HL-60/S4 (cell line): Measurements from ENCODE around the gene C10orf90.

ENCODE experiments used
- in situ Hi-C: fragments of 300-500 bp; cut with MboI; formaldehyde crosslinking; loops from 2 replicates; pipeline ENCODE4 v1.14.3; 2022; ENCODE audit warnings: low sequenced_read_pairs

The C10orf90 gene

DNA sequence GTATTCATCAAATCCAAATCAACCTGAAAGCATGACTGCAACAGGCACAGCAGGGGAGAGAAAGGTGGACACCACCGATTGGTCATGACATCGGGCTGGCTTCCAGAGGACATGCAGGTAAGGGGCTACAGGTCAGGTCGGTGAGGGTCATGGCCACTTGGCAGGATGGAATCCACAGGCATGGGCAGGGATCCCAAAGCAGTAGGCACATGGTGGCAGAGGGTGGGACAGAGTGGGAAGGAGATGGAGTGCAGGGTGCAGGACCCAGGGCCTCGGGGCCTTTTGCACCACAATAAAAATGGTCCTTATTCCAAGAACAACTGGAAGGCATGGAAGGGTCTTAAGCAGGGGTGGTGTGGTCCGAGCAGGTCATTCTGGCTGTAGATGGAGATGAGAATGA, 33.0 kb downstream of the C10orf90 start:
- in situ Hi-C loops = no loop called here

- in situ Hi-C loops = no loop called here
Measured at GRCh38 chr10:126634911-126635310, 35.6 kb downstream of the C10orf90 start.

DNA sequence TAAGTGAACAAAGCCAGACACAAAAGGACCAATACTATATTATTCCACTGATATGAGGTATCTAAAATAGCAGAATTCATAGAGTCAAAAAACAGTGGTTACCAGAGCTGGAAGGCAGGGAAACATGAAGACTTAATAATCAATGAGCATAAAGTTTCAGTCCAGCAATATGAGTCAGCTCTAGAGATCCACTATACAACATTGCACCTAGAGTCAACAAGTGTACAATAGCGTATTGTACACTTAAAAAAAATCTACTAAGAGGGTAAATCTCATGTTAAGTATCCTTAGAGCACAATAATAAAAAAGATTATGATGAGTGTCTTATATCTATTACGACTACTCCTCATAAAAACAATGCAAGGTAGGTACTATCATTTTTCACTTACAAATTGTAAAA, 36.1 kb downstream of the C10orf90 start:
- in situ Hi-C loops = no loop called here

GRCh38 chr10:126632705-126633104, 37.8 kb downstream of the C10orf90 start:
- in situ Hi-C loops = no loop called here

GRCh38 chr10:126629925-126630624, 40.4 kb downstream of the C10orf90 start:
- in situ Hi-C loops = no loop called here

DNA sequence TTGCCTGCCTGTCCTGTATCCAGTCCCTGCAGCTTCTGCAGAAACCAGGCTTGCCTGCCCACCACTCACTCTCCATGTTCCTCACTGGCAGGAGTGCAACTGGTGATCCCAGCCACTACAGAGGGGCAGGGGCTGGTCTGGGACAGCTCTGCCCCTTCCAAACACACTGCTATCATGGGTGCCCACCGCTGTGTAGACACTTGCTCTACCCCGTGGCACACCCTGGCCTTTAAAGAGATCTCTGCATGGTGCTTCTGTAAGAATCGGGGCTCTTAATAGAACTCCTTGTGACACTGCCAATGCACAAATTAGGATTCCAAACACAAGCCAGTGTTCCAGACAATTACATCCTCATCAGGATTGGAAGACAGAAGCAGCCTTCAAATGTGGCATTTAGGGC, 41.7 kb downstream of the C10orf90 start:
- in situ Hi-C loops = no loop called here

DNA sequence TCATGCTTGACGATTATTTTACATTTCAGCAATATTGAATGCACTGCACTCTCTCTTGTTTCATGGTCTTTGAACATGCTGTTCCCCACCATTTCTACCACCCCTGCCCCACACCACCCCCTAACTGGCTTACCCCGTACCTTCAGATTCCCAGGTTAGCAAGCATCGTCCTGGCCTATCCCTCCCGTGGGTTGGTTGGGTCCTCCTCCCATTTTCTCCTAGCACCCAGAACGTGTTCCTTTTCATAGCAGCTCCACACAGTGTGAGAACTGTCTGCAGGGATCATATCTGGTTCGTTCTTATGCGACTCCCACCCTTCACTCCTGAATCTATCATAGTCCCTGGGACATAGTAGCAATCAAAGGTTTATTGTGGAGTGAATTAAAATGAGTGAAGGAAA, 48.6 kb downstream of the C10orf90 start:
- in situ Hi-C loops = no loop called here

DNA sequence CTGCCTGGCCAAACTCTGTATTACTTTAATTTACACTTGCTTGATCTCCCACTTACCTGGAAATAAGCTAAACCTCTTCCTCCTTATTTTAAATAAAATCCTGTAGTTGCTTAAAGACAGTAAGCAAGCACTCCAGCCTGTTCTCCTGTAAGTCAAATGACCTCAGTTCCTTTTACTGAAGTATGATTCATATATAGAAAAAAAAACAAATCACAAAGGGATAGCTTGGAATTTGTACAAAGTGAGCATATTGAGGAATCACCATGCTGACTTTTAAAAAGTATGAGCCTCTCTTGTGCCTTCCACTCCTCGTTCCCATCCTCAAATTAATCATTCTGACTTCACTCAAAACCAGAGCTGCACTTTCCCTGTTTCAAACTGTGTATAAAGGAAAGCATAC, 52.0 kb downstream of the C10orf90 start:
- in situ Hi-C loops = no loop called here

DNA sequence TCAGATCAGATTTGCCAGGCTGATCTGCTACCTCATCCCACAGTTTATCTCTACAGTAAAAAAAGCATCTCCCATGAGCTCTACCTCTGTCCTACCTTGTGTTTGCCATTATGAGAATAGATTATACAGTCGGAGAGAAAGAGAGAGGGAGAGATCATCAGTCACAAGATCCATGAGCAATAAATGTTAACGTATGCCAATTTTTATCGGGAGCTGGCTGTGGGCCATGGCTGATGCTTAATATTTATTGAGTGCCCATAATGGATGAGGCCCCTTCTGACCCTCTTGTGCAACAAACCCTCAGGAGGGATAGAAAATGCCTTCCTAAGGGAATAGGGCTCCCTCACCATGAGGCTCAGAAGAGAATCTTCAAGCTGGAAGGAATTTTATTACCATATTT, 52.8 kb downstream of the C10orf90 start:
- in situ Hi-C loops = no loop called here

DNA sequence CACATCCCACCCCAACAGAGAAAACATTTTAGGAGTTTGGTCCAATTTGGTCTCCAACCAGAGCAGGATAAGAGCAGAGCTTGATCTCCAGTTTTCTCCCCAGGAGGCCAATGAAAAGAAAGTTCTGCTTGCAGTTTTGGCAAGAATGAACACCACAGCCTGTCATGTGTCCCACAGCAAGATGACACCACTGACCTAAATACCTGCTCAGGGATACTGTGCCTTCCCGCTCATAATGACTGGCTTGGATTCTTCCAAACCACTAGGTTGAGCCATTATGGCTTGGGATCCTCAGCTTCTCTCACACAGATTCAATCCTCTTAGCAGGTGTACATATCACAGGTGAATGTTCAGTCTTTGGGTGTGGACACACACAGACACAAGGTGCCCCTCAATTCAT, 53.3 kb downstream of the C10orf90 start:
- in situ Hi-C loops = no loop called here

DNA sequence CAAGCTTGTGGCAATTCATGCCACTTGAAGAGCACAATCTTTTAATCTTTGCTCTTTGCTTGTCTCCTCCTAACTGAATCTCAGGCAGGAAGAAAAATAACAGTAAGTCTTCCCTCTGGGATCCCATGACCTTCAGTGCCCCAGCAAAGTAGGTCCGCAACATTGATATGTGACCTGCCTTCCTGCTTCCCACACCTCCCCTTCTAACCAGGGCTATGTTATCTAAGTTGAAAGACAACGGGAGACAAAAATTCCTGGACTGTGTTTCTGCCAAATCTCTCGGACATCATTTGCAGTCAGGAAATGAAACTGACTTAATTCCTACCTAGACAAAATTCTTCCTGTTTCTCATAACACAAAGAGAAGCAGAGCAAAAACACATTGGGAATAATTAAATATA, 53.8 kb downstream of the C10orf90 start:
- in situ Hi-C loops = no loop called here

- in situ Hi-C loops = no loop called here
Measured at GRCh38 chr10:126611303-126611702, 59.2 kb downstream of the C10orf90 start.

DNA sequence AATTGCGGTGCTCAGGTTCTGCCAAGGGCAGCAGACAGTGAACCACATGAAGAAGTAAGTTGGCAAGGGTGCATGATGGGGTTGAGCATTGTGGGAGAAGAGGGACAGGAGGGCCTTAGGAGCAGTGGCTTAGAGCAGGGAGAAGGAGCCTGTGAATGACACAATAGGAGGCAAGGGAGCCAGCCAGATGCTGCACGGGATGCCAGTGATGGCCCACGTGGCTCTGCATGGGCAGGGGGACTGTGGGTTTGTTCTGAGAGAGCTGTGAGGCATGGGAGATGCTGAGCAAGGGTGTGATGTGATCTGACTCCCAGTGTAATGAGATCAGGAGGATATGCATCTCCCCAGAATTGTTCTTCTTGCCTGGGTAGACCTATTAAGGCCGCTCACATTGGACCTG, 60.9 kb downstream of the C10orf90 start:
- in situ Hi-C loops = no loop called here

DNA sequence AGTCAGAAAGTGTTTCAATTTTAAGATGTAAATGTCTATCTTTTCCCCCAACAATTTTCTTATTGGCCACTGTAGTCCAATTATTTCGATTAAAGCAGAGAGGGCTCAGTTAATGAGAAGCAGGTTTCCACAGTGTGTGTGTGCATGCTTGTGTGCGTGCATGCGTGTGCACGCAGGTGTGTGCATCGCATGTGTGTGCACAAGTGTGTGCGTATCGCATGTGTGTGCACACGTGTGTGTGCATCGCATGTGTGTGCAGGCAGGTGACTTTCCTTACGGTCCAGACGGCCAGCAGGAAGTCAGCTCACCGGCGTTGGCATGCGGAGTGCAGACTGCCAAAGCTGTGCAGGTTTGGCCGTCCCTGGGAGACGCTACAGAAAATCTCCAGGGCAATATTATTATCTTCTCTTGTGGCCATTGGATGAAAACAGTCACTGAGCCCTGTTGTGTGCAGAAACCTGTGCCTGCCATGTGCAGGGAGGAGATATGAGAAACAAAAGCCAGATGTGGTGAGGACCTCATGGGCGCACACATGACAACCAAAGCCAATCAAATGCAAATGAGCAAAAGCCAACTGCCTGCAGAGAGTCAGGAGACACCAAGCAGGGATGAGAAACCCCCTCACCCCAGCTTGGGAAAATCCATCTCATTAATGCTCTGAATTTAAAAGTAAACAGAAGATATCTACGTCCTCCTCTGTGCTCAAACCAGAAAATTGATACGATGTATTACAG, 70.4 kb downstream of the C10orf90 start:
- in situ Hi-C loops = no loop called here

GRCh38 chr10:126598009-126598408, 72.5 kb downstream of the C10orf90 start:
- in situ Hi-C loops = no loop called here

DNA sequence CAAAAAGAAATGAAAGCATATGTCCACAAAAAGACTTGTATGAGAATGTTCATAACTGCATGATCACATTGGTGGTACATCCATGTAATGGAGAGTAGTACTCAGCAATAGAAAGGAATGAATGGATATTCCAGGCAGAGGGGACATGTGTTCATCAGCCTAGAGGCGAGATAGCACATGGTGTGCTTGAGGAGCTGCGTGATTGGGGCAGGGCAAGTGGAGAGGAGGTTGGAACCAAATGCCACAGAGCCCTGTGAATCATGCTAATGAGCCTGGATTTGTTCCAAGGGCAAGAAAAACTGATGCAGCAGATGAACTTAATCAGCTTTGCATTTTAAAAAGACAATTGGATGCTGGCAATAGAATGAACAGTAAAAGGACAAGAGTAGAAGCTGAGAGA, 73.3 kb downstream of the C10orf90 start:
- in situ Hi-C loops = no loop called here

DNA sequence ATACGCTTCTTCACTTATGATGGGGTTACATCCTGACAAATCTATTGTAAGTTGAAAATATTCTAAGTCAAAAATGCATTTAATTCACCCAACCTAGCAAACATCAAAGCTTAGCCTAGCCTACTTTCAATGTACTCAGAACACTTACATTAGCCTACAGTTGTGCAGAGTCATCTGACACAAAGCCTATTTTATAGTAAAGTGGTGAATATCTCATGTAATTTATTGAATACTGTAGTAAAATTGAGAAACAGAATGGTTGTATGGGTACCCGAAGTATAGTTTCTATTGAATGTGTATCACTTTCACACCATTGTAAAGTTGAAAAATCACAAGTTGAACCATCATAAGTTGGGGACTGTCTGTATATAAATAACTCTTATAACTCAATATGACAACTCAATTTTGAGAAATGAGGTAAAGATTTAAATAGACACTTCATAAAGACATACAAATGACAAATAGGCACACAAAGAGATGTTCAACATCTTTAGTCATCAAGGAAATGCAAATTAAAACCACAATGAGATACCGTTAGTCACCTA, 73.9 kb downstream of the C10orf90 start:
- in situ Hi-C loops = no loop called here

DNA sequence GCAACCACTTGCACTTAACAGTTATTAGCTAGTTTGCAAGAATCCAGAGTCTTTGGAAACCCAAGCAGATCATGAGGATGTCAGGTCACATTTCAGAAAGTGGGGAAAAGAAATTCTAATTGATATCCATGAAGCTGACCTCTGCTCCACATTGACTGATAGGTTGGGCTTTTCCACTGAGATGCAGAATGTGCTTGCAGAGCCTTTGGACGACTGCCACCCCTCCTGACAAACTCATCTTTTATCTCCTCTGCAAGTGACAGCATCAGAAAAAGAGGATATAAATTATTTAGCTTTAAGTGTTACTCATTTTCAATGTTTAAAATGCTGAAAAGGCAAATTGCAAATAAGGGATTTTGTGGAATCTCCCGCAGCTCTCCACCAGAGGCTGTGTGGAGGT, 75.3 kb downstream of the C10orf90 start:
- in situ Hi-C loops = no loop called here

GRCh38 chr10:126593968-126594701, 76.4 kb downstream of the C10orf90 start:
- in situ Hi-C loops = no loop called here

- in situ Hi-C loops = no loop called here
Measured at GRCh38 chr10:126592901-126593300, 77.6 kb downstream of the C10orf90 start.

GRCh38 chr10:126588024-126588423, 82.5 kb downstream of the C10orf90 start:
- in situ Hi-C loops = no loop called here

DNA sequence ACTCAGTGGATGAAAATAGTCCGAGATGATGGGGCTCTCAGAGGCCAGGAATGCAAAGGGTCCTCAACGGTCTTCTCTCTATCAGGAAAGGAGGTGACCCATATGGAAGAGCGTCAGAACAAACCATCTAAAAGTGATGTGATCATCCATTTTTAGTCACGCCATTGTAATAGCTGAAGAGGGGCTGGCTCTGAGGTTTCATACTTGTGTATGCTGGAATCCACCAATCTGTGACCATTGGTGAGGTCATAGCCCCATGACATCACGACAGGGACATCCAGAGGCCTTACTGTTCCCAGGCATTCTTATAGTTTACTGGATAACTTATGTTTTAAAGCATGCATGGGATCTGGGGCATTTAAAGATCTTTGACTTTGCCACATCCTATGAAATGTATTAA, 83.6 kb downstream of the C10orf90 start:
- in situ Hi-C loops = no loop called here
